OCI-LY3 (cell line): ENCODE data around the gene RASIP1.
"Not testable (repeated sequence)": the region's sequence is repeated elsewhere in the genome, so short reads cannot be mapped to it uniquely, and the experiment has no call there.

Experiments
- H2AFZ ChIP-seq: fragments of 200-600, 300-600 bp; shearing (Covaris generic); 2 replicates; pipeline ENCODE4 v1.6.0; 2014; ENCODE audit warnings: antibody characterized with exemption, low read depth, low read length
- H3K27ac ChIP-seq: fragments of 200-600, 300-600 bp; sonication (generic); 2 replicates; pipeline ENCODE4 v1.5.1; 2014; ENCODE audit warnings: mild to moderate bottlenecking, low read length, moderate library complexity, mixed read lengths
- H3K27me3 ChIP-seq: fragments of 200-600, 300-600 bp; sonication (generic); 2 replicates; pipeline ENCODE4 v1.6.1; 2014; ENCODE audit warnings: low read depth, low read length, mixed read lengths
- H3K36me3 ChIP-seq: fragments of 200-600, 300-600 bp; sonication (generic); replicated peaks from 2 replicates; pipeline ENCODE3; 2014; ENCODE audit warnings: low read depth, low read length, mixed read lengths
- H3K4me1 ChIP-seq: fragments of 300-600, 200-600 bp; sonication (generic); 2 replicates; pipeline ENCODE4 v1.6.1; 2014; ENCODE audit warnings: low read length, mixed read lengths
- H3K4me2 ChIP-seq: fragments of 200-600, 300-600 bp; sonication (generic); 2 replicates; pipeline ENCODE4 v1.6.1; 2014; ENCODE audit warnings: low read length, mixed read lengths
- H3K4me3 ChIP-seq: fragments of 300-600, 200-600 bp; sonication (generic); 2 replicates; pipeline ENCODE4 v1.5.1; 2014; ENCODE audit warnings: antibody characterized with exemption, mild to moderate bottlenecking, low read length, moderate library complexity
- H3K79me2 ChIP-seq: fragments of 300-600, 200-600 bp; shearing (Covaris generic); 2 replicates; pipeline ENCODE4 v1.6.1; 2014; ENCODE audit warnings: mild to moderate bottlenecking, low read length, mixed read lengths
- H3K9ac ChIP-seq: fragments of 300-600, 200-600 bp; shearing (Covaris generic); 2 replicates; pipeline ENCODE4 v1.6.0; 2014; ENCODE audit warnings: mild to moderate bottlenecking, low read length, moderate library complexity
- H3K9me3 ChIP-seq: fragments of 200-600, 300-600 bp; shearing (Covaris generic); 2 replicates; pipeline ENCODE4 v1.6.1; 2014; ENCODE audit warnings: low read length, mixed read lengths; ENCODE audit not compliant: insufficient read depth
- H4K20me1 ChIP-seq: fragments of 200-600, 300-600 bp; sonication (generic); 2 replicates; pipeline ENCODE4 v1.6.1; 2016; ENCODE audit warnings: low read length, mixed read lengths; ENCODE audit not compliant: insufficient read depth
- EZH2phosphoT487 ChIP-seq: fragments of 200-600 bp; shearing (Covaris generic); IDR thresholded peaks from 2 replicates; pipeline ENCODE4 v1.6.1; 2018; ENCODE audit warnings: antibody characterized with exemption, mixed run types, low read depth
- TF ChIP-seq, protein P1 (sequence below): fragments of 200-600, 300-600 bp; sonication (generic); IDR thresholded peaks from 2 replicates; pipeline ENCODE4 v1.5.1; 2014; ENCODE audit warnings: antibody characterized with exemption, low read length, low read depth

RASIP1 gene

GRCh38 chr19:48687776-48688175 is 52.6 kb downstream of the RASIP1 start:
- H3K9ac ChIP-seq = no peak overlapping the region
- H3K27me3 ChIP-seq = no peaks in the 10 kb centered on the region
- no peak overlapping the region for H2AFZ ChIP-seq
- no peak overlapping the region for H3K27ac ChIP-seq
- H3K4me1 ChIP-seq = peaks cover 3% of the 10 kb centered on the region; the same call in 1 of the 2 replicates
- no peaks in the 10 kb centered on the region for H4K20me1 ChIP-seq
- H3K4me3 ChIP-seq = no peak overlapping the region
- no peaks in the 10 kb centered on the region for H3K79me2 ChIP-seq
- H3K9me3 ChIP-seq = no peaks in the 10 kb centered on the region
- TF ChIP-seq EZH2phosphoT487 = no peak
- TF ChIP-seq, protein P1, sequence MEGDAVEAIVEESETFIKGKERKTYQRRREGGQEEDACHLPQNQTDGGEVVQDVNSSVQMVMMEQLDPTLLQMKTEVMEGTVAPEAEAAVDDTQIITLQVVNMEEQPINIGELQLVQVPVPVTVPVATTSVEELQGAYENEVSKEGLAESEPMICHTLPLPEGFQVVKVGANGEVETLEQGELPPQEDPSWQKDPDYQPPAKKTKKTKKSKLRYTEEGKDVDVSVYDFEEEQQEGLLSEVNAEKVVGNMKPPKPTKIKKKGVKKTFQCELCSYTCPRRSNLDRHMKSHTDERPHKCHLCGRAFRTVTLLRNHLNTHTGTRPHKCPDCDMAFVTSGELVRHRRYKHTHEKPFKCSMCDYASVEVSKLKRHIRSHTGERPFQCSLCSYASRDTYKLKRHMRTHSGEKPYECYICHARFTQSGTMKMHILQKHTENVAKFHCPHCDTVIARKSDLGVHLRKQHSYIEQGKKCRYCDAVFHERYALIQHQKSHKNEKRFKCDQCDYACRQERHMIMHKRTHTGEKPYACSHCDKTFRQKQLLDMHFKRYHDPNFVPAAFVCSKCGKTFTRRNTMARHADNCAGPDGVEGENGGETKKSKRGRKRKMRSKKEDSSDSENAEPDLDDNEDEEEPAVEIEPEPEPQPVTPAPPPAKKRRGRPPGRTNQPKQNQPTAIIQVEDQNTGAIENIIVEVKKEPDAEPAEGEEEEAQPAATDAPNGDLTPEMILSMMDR = no peak
- no peaks in the 10 kb centered on the region for H3K36me3 ChIP-seq
- no peak overlapping the region for H3K4me2 ChIP-seq

GRCh38 chr19:48686637-48687036 is 53.8 kb downstream of the RASIP1 start:
- H4K20me1 ChIP-seq, H3K9me3 ChIP-seq, H3K4me3 ChIP-seq, H3K27me3 ChIP-seq, H3K79me2 ChIP-seq, H3K4me2 ChIP-seq, H3K36me3 ChIP-seq, H3K9ac ChIP-seq, H2AFZ ChIP-seq, H3K4me1 ChIP-seq, H3K27ac ChIP-seq: not testable (repeated sequence)

GRCh38 chr19:48686088-48686487 is 54.3 kb downstream of the RASIP1 start:
- H4K20me1 ChIP-seq = no peaks in the 10 kb centered on the region
- H3K9ac ChIP-seq = no peak overlapping the region
- H3K79me2 ChIP-seq = no peaks in the 10 kb centered on the region
- no peak overlapping the region for H2AFZ ChIP-seq
- H3K27ac ChIP-seq = no peak overlapping the region
- H3K4me3 ChIP-seq = no peak overlapping the region
- no peaks in the 10 kb centered on the region for H3K27me3 ChIP-seq
- peaks cover 3% of the 10 kb centered on the region; the same call in 1 of the 2 replicates for H3K4me1 ChIP-seq
- no peaks in the 10 kb centered on the region for H3K36me3 ChIP-seq
- no peak overlapping the region for H3K4me2 ChIP-seq
- no peaks in the 10 kb centered on the region for H3K9me3 ChIP-seq
- no peak for TF ChIP-seq EZH2phosphoT487
- TF ChIP-seq, protein P1 = no peak

DNA sequence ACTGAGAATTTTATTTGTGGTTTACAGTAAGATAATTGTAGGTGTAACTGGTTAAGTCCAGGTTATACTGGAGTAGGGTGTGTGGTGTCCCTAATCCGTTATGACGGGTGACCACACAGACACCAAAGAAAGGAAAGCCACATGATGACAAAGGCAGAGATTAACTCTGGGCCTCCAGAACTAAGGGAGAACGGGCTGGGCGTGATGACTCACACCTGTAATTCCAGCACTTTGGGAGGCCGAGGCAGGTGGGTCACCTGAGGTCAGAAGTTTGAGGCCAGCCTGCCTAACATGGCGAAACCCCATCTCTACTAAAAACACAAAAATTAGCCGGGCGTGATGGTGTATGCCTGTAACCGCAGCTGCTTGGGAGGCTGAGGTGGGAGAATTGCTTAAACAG is 54.8 kb downstream of the RASIP1 start:
- H3K9me3 ChIP-seq = no peaks in the 10 kb centered on the region
- H3K36me3 ChIP-seq = no peaks in the 10 kb centered on the region
- H3K4me3 ChIP-seq = no peak overlapping the region
- no peak overlapping the region for H3K4me2 ChIP-seq
- H4K20me1 ChIP-seq = no peaks in the 10 kb centered on the region
- H3K27ac ChIP-seq = no peak overlapping the region
- H3K9ac ChIP-seq = no peak overlapping the region
- no peak for TF ChIP-seq EZH2phosphoT487
- TF ChIP-seq, protein P1 = no peak
- no peaks in the 10 kb centered on the region for H3K79me2 ChIP-seq
- H3K4me1 ChIP-seq = peaks cover 3% of the 10 kb centered on the region; the same call in 1 of the 2 replicates
- H2AFZ ChIP-seq = no peak overlapping the region
- H3K27me3 ChIP-seq = no peaks in the 10 kb centered on the region

DNA sequence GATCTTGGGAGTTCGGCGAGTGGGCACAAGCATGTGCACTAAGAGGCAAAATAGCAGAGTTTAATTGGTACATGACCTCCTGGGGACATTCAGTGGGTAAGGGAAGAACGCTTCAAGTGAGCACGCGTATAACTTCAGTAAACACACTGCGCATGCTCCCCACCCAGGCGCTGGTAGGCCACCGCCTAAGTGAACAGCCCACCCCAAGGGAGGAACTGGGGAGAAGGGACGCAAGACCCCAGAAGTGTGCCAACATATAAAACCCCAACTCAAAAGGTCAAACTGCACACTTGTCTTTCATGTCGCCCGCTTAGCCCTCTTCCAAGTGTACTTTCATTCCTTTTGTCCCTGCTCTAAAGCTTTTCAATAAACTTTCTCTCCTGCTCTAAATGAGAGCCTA is 57.1 kb downstream of the RASIP1 start:
- no peak overlapping the region for H3K9ac ChIP-seq
- H3K27ac ChIP-seq = no peak overlapping the region
- H3K4me2 ChIP-seq = no peak overlapping the region
- H3K79me2 ChIP-seq = no peaks in the 10 kb centered on the region
- H3K4me3 ChIP-seq = no peak overlapping the region
- H3K36me3 ChIP-seq = no peaks in the 10 kb centered on the region
- H3K9me3 ChIP-seq = no peaks in the 10 kb centered on the region
- H4K20me1 ChIP-seq = no peaks in the 10 kb centered on the region
- H3K27me3 ChIP-seq = no peaks in the 10 kb centered on the region
- H3K4me1 ChIP-seq = no peaks in the 10 kb centered on the region
- no peak overlapping the region for H2AFZ ChIP-seq
- TF ChIP-seq, protein P1 = no peak
- no peak for TF ChIP-seq EZH2phosphoT487
